PC-3 (cell line): ENCODE measurements around the gene CIROP. TPM values are rescaled to one million over a fixed set of nuclear protein-coding genes. Genes with fewer than 3 reads are reported as not detected.

ENCODE experiments used
- ATAC-seq: fragments of 200-7000 bp; cut with Tn5 transposase; 2 replicates; pipeline ENCODE4 v1.9.1; 2020; ENCODE audit warnings: mild to moderate bottlenecking, moderate library complexity
- BruUV-seq: library from RNA; stranded (reverse); fragments of 400-500 nt; replicated peaks from 2 replicates; lab custom pipeline; 2021; lab: Mats Ljungman, UMichigan
- CTCF ChIA-PET: fragments of 300-600 bp; sonication (Branson Sonifier 250); formaldehyde crosslinking; loops from one replicate; lab custom pipeline; 2022; ENCODE audit warnings: antibody characterized with exemption; lab: Charles Lee
- POLR2A ChIA-PET: fragments of 300-600 bp; sonication (Branson Sonifier 250); formaldehyde crosslinking; loops from one replicate; lab custom pipeline; 2022; ENCODE audit warnings: antibody characterized with exemption; ENCODE audit not compliant: unreplicated experiment; lab: Charles Lee
- DNase-seq: peaks from one replicate; pipeline ENCODE4 v3.0.0-alpha.2; 2015
- H2AFZ ChIP-seq: fragments of 300-600 bp; sonication (generic); 2 replicates; pipeline ENCODE4 v1.6.0; 2016; ENCODE audit warnings: antibody characterized with exemption, low read length
- H3F3A ChIP-seq: fragments of 300-600 bp; sonication (generic); one replicate; pipeline ENCODE4 v1.6.0; 2017; ENCODE audit warnings: antibody characterized with exemption, low read length, control low read depth, mild to moderate bottlenecking; ENCODE audit not compliant: unreplicated experiment
- H3K27ac ChIP-seq: fragments of 300-600 bp; sonication (generic); 2 replicates; pipeline ENCODE4 v1.5.1; 2016; ENCODE audit warnings: mild to moderate bottlenecking, low read length
- H3K27me3 ChIP-seq: fragments of 300-600 bp; sonication (generic); 2 replicates; pipeline ENCODE4 v1.6.1; 2016; ENCODE audit warnings: low read length, mixed read lengths
- H3K36me3 ChIP-seq: fragments of 300-600 bp; sonication (generic); 2 replicates; pipeline ENCODE4 v1.6.1; 2016; ENCODE audit warnings: low read depth, mixed run types, low read length, mixed read lengths
- H3K4me1 ChIP-seq: fragments of 300-600 bp; sonication (generic); 2 replicates; pipeline ENCODE4 v1.5.1; 2016; ENCODE audit warnings: low read length; ENCODE audit not compliant: insufficient read depth
- H3K4me2 ChIP-seq: fragments of 300-600 bp; sonication (generic); 2 replicates; pipeline ENCODE4 v1.6.0; 2016; ENCODE audit warnings: low read length
- H3K4me3 ChIP-seq: fragments of 300-600 bp; sonication (generic); 2 replicates; pipeline ENCODE4 v1.5.1; 2016; ENCODE audit warnings: mild to moderate bottlenecking, low read length, mixed read lengths
- H3K79me2 ChIP-seq: fragments of 300-600 bp; sonication (generic); 2 replicates; pipeline ENCODE4 v1.6.1; 2017; ENCODE audit warnings: low read length, mixed read lengths
- H3K9ac ChIP-seq: fragments of 300-600 bp; sonication (generic); 2 replicates; pipeline ENCODE4 v1.6.0; 2016; ENCODE audit warnings: mild to moderate bottlenecking, low read length
- H3K9me2 ChIP-seq: fragments of 300-600 bp; sonication (generic); replicated peaks from 2 replicates; pipeline ENCODE4 v1.6.1; 2016; ENCODE audit warnings: mixed run types, low read length, mixed read lengths
- H3K9me3 ChIP-seq: fragments of 300-600 bp; sonication (generic); 2 replicates; pipeline ENCODE4 v1.6.1; 2016; ENCODE audit warnings: low read length, mixed read lengths
- H4K20me1 ChIP-seq: fragments of 300-600 bp; sonication (generic); 2 replicates; pipeline ENCODE4 v1.6.1; 2016; ENCODE audit warnings: low read length, mixed read lengths
- EZH2 ChIP-seq: fragments of 300-600 bp; sonication (generic); IDR thresholded peaks from one replicate; pipeline ENCODE4 v1.6.1; 2017; ENCODE audit warnings: antibody characterized with exemption, mild to moderate bottlenecking, low read length; ENCODE audit not compliant: unreplicated experiment
- EZH2phosphoT487 ChIP-seq: fragments of 300-600 bp; sonication (generic); IDR thresholded peaks from 2 replicates; pipeline ENCODE4 v1.6.1; 2018; ENCODE audit warnings: mild to moderate bottlenecking, antibody characterized with exemption, low read length, borderline replicate concordance
- intact Hi-C: fragments of 100-400 bp; cut with micrococcal nuclease; formaldehyde crosslinking; loops from 2 replicates; pipeline ENCODE4 v1.9.0; 2023
- total RNA-seq: library from RNA; depleted of rRNA; stranded (reverse); fragments of >200 nt; gene quantifications from 2 replicates; pipeline ENCODE4 v1.2.3, GENCODE V29; 2014
- TF ChIP-seq, protein P1 (sequence below): fragments of 300-600 bp; sonication (generic); conservative IDR thresholded peaks from 2 replicates; pipeline ENCODE4 v1.5.1; 2017; ENCODE audit warnings: antibody characterized with exemption, low read depth, mild to moderate bottlenecking, low read length

CIROP gene
- total RNA-seq, 1 experiment from 2014 or later: not detected

DNA sequence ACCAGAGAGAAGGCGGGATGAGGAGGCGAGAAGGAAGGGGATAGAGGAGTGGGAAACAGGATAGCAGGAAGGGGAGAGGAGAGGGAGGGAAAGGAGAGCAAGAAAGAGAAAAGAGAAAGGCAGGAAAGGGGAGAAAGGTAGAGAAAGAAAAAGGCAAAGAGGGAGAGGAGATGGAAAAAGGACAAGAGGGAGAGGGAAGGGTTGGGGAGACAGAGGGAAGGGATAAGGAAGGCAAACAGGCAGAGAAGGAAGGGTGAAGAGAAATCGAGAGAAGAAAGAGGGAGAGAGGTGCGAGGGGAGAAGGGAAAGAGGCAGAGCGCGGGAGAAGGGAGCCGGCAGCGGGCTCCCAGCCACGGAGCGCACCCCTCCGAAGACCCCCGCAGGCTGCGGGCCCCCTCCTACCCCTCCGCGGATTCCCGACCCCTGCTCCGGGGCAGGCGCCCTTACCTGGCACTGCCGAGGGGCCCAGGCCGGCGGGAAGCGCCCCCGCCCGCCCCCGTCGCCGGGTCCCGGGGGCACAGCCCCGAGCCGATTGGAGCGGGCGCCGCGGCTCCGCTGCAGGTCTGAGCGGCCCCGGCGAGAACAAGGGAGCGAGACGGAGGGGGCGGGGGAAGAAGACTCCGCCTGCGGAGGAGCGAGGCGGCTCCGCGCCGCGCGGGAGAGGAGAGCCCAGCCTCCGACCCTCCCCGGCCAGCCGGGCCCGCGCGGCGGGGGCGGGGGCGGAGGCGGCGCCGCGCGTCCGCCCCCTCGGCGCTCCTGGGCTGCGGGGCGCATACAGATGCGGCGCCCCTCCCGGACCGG, 47.6 kb downstream of the CIROP start, which contains the start of gene CDH24:
Gene CDH24, minus strand, starts transcription at position 565 of the 801 bp plus-strand sequence. CDS start 1,787 bp downstream, outside the sequence.
- Histone ChIP-seq H3F3A (peaks cover 8% of the 10 kb centered on the region), H3K79me2 (no peaks in the 10 kb centered on the region; the same call in 1 of the 2 replicates), H4K20me1 (no peaks in the 10 kb centered on the region), H3K4me3 (peak within 1 kb of the TSS; percentile 85), H3K9ac (peak within 1 kb of the TSS; percentile 63), H3K9me3 (no peaks in the 10 kb centered on the region), H3K27me3 (no peaks in the 10 kb centered on the region), H3K9me2 (no peaks in the 10 kb centered on the region), H3K36me3 (peaks cover 17% of the 10 kb centered on the region), H3K4me1 (peaks cover 13% of the 10 kb centered on the region), H2AFZ (peak within 1 kb of the TSS; percentile 78), H3K4me2 (peak within 1 kb of the TSS; percentile 100), H3K27ac (no peak within 1 kb of the TSS)
- ChIA-PET POLR2A (interaction anchor here (0.6 kb wide), 2 partner anchors 38 to 140 kb away, joined by 4 read pairs; partner anchors contain the start of genes ACIN1 and C14orf119), CTCF (interaction anchor here (0.5 to 2.0 kb wide), 9 partner anchors 12 to 140 kb away, joined by 3 to 26 read pairs (median 5); partner anchors contain the start of genes ACIN1 and C14orf119)
- ATAC-seq (peak; percentile 67), DNase-seq (peak; percentile 75)
- intact Hi-C loops: loop anchor here (1.0 kb wide), 1 partner anchor 52 kb away; no protein-coding TSS in a partner anchor
- no TSS peak for BruUV-seq
- TF ChIP-seq EZH2phosphoT487: no peak
- no peak for TF ChIP-seq EZH2
- TF ChIP-seq, protein P1, sequence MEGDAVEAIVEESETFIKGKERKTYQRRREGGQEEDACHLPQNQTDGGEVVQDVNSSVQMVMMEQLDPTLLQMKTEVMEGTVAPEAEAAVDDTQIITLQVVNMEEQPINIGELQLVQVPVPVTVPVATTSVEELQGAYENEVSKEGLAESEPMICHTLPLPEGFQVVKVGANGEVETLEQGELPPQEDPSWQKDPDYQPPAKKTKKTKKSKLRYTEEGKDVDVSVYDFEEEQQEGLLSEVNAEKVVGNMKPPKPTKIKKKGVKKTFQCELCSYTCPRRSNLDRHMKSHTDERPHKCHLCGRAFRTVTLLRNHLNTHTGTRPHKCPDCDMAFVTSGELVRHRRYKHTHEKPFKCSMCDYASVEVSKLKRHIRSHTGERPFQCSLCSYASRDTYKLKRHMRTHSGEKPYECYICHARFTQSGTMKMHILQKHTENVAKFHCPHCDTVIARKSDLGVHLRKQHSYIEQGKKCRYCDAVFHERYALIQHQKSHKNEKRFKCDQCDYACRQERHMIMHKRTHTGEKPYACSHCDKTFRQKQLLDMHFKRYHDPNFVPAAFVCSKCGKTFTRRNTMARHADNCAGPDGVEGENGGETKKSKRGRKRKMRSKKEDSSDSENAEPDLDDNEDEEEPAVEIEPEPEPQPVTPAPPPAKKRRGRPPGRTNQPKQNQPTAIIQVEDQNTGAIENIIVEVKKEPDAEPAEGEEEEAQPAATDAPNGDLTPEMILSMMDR: no peak

DNA sequence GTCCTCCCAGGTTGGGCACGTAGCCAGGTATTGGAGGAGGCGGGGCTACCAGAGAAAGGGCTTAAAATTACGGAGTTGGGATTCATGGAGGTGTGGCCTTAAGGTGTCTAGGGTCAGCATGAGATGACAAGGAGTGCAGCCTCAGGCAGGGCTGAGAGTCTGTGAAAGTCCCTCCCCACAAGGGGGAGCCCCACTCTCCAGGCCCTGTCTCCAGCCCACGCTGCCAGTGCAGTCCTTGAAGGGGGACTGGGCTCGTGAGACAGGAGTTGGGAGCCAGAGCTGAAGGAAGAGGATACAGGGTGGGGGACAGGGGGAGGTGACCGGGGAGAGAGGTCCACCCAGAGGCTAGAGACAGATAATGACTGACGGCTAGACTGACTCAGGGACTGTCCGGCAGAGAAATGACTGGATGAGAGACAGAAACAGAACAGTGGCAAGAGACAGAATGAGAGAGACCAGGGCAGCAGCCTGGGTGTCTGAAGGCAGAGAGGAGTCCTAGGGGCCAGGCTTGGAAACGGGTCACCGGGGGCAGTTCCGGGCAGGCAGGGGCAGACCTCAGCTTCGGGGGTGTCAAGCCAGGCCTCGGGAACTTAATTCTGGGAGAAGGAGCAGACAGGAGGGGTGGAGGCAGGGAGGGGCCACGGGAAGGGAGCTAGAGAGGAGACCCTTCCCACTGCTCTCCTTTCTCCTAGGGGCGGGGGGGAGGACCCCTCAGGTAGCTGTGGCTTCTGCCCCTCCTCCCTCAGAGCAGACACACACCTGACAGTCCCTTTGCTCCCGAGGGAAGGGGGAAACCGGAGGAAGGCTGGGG, 48.4 kb downstream of the CIROP start:
- BruUV-seq: no TSS peak
- DNase-seq (peak; percentile 80), ATAC-seq (peak; percentile 67)
- TF ChIP-seq, protein P1: peak; percentile 90
- no peak for TF ChIP-seq EZH2
- Histone ChIP-seq H3K4me2 (peak overlapping the region; percentile 100), H3K9me2 (no peaks in the 10 kb centered on the region), H3K79me2 (no peaks in the 10 kb centered on the region; the same call in 1 of the 2 replicates), H3K9ac (no peak overlapping the region), H3K4me3 (peak overlapping the region; percentile 85), H2AFZ (peak overlapping the region; percentile 71), H3K4me1 (peaks cover 8% of the 10 kb centered on the region), H3K27ac (no peak overlapping the region), H3K9me3 (no peaks in the 10 kb centered on the region), H3K27me3 (no peaks in the 10 kb centered on the region), H3K36me3 (peaks cover 15% of the 10 kb centered on the region), H4K20me1 (no peaks in the 10 kb centered on the region), H3F3A (peaks cover 8% of the 10 kb centered on the region)
- ChIA-PET POLR2A (no interaction called here), CTCF (interaction anchor here (0.5 to 0.6 kb wide), 4 partner anchors 62 to 139 kb away, joined by 3 to 5 read pairs (median 4); no protein-coding TSS in a partner anchor)
- intact Hi-C loops: loop anchor here (1.0 kb wide), 1 partner anchor 53 kb away; no protein-coding TSS in a partner anchor
